ENCODE measurements around the gene SGSH. TPM values are rescaled to one million over a fixed set of nuclear protein-coding genes. Genes with fewer than 3 reads are reported as not detected.
"Not testable (repeated sequence)": the region's sequence is repeated elsewhere in the genome, so short reads cannot be mapped to it uniquely, and the experiment has no call there.

The SGSH gene
- total RNA-seq, 1 experiment from 2014 or later, result 31.7 TPM

GRCh38 chr17:80214012-80214877 is 5.9 kb downstream of the SGSH start:
- in situ Hi-C loops (cut with HindIII; ENCODE audit: low sequenced_read_pairs), result no loop called here
- no peak for DNase-seq (ENCODE audit: low spot score)

DNA sequence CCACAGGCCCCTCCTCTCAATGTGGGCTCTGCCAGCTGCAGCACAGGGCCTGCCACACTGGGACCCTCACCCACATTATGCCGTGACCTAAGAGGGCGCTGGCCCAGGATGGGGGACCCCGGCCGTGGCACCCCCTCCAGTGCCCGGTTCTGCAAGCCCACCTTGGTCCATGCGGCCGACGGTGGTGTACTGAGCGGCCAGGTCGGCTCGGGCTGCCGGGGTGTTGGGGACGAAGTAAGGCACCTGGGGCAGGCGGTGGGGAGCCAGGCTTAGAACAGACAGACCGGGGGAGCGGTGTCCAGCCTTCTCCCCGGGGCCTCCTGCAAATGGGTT is 6.5 kb downstream of the SGSH start:
- DNase-seq (ENCODE audit: low spot score), result no peak
- in situ Hi-C loops (cut with HindIII; ENCODE audit: low sequenced_read_pairs), result no loop called here

- no peak for DNase-seq (ENCODE audit: low spot score)
- in situ Hi-C loops (cut with HindIII; ENCODE audit: low sequenced_read_pairs), result no loop called here
These were observed 7.0 kb downstream of the SGSH start for GRCh38 chr17:80212962-80213642.

DNA sequence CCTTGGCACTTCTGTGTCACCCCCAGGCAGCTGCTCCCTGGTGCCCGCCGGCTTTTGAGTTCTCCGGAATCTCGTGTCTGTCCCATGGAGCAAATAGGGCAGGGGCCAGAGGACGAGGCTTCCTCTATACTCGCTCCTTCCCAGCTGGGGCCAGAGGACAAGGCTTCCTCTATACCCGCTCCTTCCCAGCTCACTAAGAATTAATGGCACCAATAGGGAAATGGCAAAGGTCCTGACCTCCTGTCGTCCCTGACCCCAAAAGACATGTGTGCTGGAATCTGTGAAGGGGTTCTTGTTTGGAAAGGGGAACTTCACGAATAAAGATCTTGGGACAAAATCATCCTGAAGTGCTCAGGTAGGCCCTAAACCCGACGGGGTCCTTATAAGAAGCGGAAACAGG is 7.6 kb downstream of the SGSH start:
- DNase-seq (ENCODE audit: low spot score), result no peak
- in situ Hi-C loops (cut with HindIII; ENCODE audit: low sequenced_read_pairs), result no loop called here

- in situ Hi-C loops (cut with HindIII; ENCODE audit: low sequenced_read_pairs), result no loop called here
- no peak for DNase-seq (ENCODE audit: low spot score)
These were observed 8.0 kb downstream of the SGSH start for GRCh38 chr17:80212109-80212508.

- no peak for DNase-seq (ENCODE audit: low spot score)
- in situ Hi-C loops (cut with HindIII; ENCODE audit: low sequenced_read_pairs), result no loop called here
These were observed 9.6 kb downstream of the SGSH start for GRCh38 chr17:80210348-80211108.

DNA sequence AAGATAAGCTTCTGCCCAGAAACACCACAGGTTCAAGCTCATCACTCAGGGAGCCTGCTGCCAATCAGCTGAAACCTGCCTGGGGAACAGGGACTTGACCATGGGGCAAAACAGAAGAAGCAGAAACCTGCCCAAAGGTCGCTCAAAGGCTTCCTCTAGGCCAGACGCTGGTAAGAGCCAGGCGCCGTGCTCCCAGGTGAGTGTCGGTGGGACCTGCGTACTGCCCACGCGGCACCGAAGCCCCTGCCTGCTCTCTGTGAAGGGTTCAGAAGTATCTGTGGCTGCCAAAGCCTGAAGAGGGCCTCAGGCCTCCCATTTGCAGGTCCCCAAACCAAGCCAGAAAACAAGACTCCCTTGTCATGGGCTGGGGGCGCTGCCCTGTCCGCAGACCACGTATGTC is 10.4 kb downstream of the SGSH start:
- no peak for DNase-seq (ENCODE audit: low spot score)
- in situ Hi-C loops (cut with HindIII; ENCODE audit: low sequenced_read_pairs), result no loop called here

DNA sequence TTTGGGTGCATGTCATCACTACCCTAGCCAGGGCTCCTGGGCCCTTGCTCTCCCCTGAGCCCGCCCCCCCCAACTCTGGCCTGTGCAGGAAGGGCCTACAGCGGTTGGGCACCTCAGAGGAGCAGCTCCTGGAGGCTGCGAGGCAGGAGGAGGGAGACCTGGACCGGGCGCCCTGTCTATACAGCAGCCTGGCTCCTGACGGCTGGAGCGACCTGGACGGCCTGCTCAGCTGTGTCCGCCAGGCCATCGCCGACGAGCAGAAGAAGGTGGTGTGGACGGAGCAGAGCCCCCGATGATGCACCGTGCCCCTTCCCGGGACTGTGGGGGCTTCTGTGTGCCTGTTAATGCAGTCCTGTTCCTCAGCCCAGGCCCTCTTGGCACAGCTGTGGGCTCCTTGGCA is 12.1 kb downstream of the SGSH start:
- in situ Hi-C loops (cut with HindIII; ENCODE audit: low sequenced_read_pairs), result no loop called here
- DNase-seq (ENCODE audit: low spot score), result no peak

DNA sequence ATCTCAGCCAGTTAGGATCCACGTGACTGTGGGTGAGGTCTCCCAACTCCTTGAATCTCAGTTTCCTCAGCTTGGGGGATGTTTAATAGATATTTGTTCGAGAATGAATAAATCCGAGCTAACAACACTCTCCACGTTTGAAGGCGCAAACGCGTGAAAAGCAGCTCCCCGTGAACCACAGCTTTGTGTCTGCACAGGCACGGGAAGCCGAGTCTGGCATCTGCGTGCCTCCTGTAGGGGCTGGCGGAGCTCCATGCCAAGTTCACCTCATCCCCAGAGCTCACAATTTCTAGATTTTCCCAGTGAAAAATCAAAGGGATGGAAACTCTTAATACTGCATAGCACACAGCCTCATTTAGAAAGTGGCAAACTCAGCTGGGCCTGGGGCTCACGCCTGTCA is 14.3 kb downstream of the SGSH start:
- in situ Hi-C loops (cut with HindIII; ENCODE audit: low sequenced_read_pairs), result no loop called here

GRCh38 chr17:80204626-80205468 is 15.3 kb downstream of the SGSH start:
- in situ Hi-C loops (cut with HindIII; ENCODE audit: low sequenced_read_pairs), result no loop called here
- DNase-seq (ENCODE audit: low spot score), result no peak

More for the DNA sequence above, 14.3 kb downstream of the SGSH start:
- no peak for DNase-seq (ENCODE audit: low spot score)

DNA sequence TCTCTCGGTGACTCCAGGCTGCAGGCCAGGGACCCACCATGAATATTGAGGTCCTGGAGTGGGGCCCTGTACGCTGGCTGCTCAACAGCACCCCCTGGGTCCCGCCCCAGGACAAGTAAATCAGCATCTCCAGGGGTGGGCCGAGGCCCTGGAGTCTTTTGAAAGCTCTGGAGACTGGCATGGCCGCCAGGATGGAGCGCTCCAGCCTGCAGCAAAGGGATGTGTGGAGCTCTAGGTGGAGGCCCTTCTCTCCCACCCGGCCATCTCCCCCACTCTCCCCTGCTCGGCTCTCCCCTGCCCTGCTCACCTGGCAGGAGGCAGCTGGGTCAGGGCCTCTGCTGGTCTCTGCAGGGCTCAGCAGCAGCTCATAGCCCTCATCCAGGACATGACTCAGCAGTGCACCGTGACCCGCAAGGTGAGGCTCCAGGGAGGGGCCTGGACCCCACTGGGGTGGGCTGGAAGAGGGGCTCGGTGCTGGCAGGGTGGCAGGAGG is 16.6 kb downstream of the SGSH start:
- in situ Hi-C loops (cut with HindIII; ENCODE audit: low sequenced_read_pairs), result no loop called here
- no peak for DNase-seq (ENCODE audit: low spot score)

DNA sequence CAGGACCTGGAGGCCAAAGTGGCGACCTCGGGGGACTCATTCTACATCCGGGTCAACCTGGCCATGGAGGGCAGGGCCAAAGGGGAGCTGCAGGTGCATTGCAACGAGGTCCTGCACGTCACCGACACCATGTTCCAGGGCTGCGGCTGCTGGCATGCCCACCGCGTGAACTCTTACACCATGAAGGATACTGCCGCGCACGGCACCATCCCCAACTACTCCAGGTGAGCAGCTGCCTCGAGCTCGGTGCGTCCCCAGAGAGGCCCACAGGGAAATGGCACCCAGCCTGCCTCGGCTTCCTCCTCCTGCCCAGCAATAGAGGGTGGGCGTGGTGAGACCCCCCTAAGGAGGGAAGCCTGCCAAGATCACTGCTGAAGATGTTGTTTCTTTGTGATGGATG is 17.9 kb downstream of the SGSH start:
- DNase-seq (ENCODE audit: low spot score), result no peak
- in situ Hi-C loops (cut with HindIII; ENCODE audit: low sequenced_read_pairs), result no loop called here

- DNase-seq (ENCODE audit: low spot score), result no peak
- in situ Hi-C loops (cut with HindIII; ENCODE audit: low sequenced_read_pairs), result no loop called here
These were observed 18.7 kb downstream of the SGSH start for GRCh38 chr17:80201446-80201845.

GRCh38 chr17:80199295-80199694 is 20.8 kb downstream of the SGSH start:
- DNase-seq (ENCODE audit: low spot score); in situ Hi-C loops (cut with HindIII; ENCODE audit: low sequenced_read_pairs): not testable (repeated sequence)

GRCh38 chr17:80198144-80198661 is 21.9 kb downstream of the SGSH start:
- in situ Hi-C loops (cut with HindIII; ENCODE audit: low sequenced_read_pairs), result no loop called here
- no peak for DNase-seq (ENCODE audit: low spot score)

DNA sequence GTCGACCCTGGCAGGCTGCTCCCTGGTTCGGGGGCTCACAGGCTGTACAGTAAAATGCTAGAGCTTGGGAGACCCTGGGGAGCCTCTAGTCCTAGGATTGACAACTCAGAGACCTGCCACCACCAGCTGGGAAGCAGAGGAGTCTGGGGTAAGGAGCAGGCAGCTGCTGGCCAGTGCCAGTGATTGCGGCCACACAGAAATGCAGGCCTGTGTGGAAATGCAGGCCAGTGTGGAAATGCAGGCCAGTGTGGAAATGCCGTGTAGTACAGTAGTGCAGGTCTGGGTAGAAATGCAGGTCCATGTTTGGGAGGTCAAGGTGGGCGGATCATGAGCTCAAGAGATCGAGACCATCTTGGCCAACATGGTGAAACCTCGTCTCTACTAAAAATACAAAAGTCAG is 23.5 kb downstream of the SGSH start:
- DNase-seq (ENCODE audit: low spot score), result no peak
- in situ Hi-C loops (cut with HindIII; ENCODE audit: low sequenced_read_pairs), result no loop called here

GRCh38 chr17:80195671-80196529 is 24.2 kb downstream of the SGSH start:
- in situ Hi-C loops (cut with HindIII; ENCODE audit: low sequenced_read_pairs), result no loop called here
- no peak for DNase-seq (ENCODE audit: low spot score)

- in situ Hi-C loops (cut with HindIII; ENCODE audit: low sequenced_read_pairs), result no loop called here
- no peak for DNase-seq (ENCODE audit: low spot score)
These were observed 25.0 kb downstream of the SGSH start for GRCh38 chr17:80195141-80195540.

Data from G401 (cell line).